ENCODE results near the gene CHCHD5.
A peak's percentile ranks its signal among the peaks of the same experiment; 100 is the strongest.

CHCHD5 gene

DNA sequence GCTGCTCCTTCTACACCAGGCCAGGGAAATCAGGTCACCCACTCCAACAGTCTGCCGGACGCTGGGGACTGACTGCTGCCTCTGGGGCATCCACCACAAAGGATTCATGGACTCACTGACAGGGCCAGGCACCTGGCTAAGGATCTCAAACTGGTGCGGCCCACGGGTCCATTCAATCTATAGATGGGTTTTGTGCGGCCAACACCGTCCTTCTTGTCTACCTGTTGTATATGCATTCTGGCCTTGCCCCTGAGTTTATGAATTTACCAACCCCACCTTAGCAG, 50.4 kb downstream of the CHCHD5 start:
- in situ Hi-C loops (cut with MboI; ENCODE audit: low sequenced_read_pairs, unreplicated experiment), result no loop called here
- TF ChIP-seq, protein P1, sequence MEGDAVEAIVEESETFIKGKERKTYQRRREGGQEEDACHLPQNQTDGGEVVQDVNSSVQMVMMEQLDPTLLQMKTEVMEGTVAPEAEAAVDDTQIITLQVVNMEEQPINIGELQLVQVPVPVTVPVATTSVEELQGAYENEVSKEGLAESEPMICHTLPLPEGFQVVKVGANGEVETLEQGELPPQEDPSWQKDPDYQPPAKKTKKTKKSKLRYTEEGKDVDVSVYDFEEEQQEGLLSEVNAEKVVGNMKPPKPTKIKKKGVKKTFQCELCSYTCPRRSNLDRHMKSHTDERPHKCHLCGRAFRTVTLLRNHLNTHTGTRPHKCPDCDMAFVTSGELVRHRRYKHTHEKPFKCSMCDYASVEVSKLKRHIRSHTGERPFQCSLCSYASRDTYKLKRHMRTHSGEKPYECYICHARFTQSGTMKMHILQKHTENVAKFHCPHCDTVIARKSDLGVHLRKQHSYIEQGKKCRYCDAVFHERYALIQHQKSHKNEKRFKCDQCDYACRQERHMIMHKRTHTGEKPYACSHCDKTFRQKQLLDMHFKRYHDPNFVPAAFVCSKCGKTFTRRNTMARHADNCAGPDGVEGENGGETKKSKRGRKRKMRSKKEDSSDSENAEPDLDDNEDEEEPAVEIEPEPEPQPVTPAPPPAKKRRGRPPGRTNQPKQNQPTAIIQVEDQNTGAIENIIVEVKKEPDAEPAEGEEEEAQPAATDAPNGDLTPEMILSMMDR (IDR thresholded peaks at IDR 0.05; ENCODE audit: borderline replicate concordance, control extremely low read depth, extremely low read depth, insufficient read depth, missing control alignments), result no peak
- DNase-seq (ENCODE audit: low spot score), result no peak

DNA sequence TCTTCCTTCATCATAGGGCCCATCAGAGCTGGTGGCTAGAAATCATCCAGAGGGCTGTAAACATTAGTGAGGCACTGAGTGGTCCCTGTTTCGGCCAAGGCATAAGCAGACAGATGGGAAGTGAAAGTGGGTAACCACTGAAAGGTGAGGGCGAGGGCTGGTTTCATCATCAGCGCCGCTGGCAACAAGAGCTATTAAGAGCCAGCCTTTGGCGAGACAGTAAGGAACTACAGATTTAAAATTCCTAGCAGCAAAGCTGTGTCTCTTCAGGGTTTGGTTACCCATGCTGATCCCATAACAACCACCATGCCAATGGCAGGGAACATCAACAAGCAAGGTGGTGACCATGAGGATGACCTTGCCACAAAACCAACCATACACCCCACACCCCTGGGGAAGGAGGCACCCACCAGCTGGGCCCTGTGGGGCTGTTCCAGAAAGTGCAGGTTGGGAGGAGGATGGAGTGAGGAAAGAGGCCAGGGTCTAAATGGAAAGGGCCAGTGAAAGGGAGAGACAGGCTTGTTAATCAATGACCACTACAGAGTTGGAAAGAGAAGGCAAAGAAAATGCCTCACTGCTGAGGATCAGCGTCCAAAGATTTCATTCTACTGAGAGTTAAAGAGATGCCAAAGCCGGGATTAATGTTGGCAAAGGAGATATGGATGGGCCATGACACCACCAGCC, 52.3 kb downstream of the CHCHD5 start:
- in situ Hi-C loops (cut with MboI; ENCODE audit: low sequenced_read_pairs, unreplicated experiment), result no loop called here
- TF ChIP-seq, protein P1 (IDR thresholded peaks at IDR 0.05; ENCODE audit: borderline replicate concordance, control extremely low read depth, extremely low read depth, insufficient read depth, missing control alignments), result no peak
- peak; percentile 43 for DNase-seq (ENCODE audit: low spot score)

DNA sequence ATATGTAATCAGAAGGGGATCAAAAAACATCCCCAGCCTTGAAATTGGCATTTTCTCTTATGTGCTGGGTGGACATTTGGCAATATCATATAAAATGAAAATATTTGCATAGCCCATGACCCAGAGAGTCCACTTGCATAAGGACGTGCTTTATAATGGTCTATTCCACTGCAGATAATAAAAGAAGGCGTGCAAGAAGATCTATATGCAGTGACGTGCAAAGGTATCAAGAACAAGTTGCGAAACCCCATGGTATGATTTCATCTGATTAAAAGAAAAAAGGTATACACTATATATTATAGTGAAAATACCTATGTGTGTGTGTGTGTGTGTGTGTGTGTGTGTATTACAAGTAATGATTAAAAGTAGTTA, 52.9 kb downstream of the CHCHD5 start:
- TF ChIP-seq, protein P1 (IDR thresholded peaks at IDR 0.05; ENCODE audit: borderline replicate concordance, control extremely low read depth, extremely low read depth, insufficient read depth, missing control alignments), result no peak
- DNase-seq (ENCODE audit: low spot score), result no peak
- in situ Hi-C loops (cut with MboI; ENCODE audit: low sequenced_read_pairs, unreplicated experiment), result no loop called here
